GM12878 (cell line): ENCODE results near the gene PPP1R12A. TPM values are rescaled to one million over a fixed set of nuclear protein-coding genes. Genes with fewer than 3 reads are reported as not detected.

Experiments
- EZH2 ChIP-seq: IDR thresholded peaks from 2 replicates; pipeline ENCODE4 v1.6.1; 2012; ENCODE audit warnings: low read depth, mild to moderate bottlenecking, control low read depth, inconsistent platforms, low read length, borderline replicate concordance; ENCODE audit not compliant: control insufficient read depth
- FOXK2 ChIP-seq: fragments of 450-650 bp; IDR thresholded peaks from 2 replicates; pipeline ENCODE4 v1.6.1; 2017; ENCODE audit warnings: mild to moderate bottlenecking, moderate library complexity
- MYC ChIP-seq: IDR thresholded peaks from 2 replicates; pipeline ENCODE4 v1.6.1; 2011; ENCODE audit warnings: mild to moderate bottlenecking, low read length, moderate library complexity, inconsistent platforms; ENCODE audit not compliant: insufficient read depth, insufficient replicate concordance, insufficient read length, severe bottlenecking
- RAD21 ChIP-seq: IDR thresholded peaks from 2 replicates; pipeline ENCODE4 v1.6.1; 2011; ENCODE audit warnings: mild to moderate bottlenecking, low read depth, low read length, moderate library complexity; ENCODE audit not compliant: insufficient read depth
- RAD51 ChIP-seq: fragments of 450-650 bp; IDR thresholded peaks from 2 replicates; pipeline ENCODE4 v1.6.1; 2016; ENCODE audit warnings: moderate library complexity, mild to moderate bottlenecking, inconsistent platforms
- SREBF2 ChIP-seq: IDR thresholded peaks from 2 replicates; pipeline ENCODE4 v1.6.1; 2012; ENCODE audit warnings: mild to moderate bottlenecking, low read length
- ZNF274 ChIP-seq: IDR thresholded peaks from one replicate; pipeline ENCODE4 v1.8.0; 2011; ENCODE audit not compliant: insufficient read length, insufficient read depth
- polyA plus RNA-seq, 11 experiments: library from polyadenylated mRNA; depleted of rRNA in 4 of 11; unstranded in 6 of 11; stranded (reverse) in 5 of 11; fragments of >200 nt; fragmentation: Nextera tagmentation in 4 of 11; fragmentation: Illumina TruSeq in 1 of 11; extraction: Ambion mirVana in 4 of 11; extraction: Trizol in 1 of 11; gene quantifications; 1 replicate in 1 of 11; 2 replicates in 10 of 11; pipeline versions ENCODE4 v1.2.1 to v1.2.3, GENCODE V29; 2011 to 2016; ENCODE audit warnings: inconsistent platforms in 2 of 11, missing spikeins in 2 of 11, low read depth in 1 of 11
- total RNA-seq, 4 experiments: library from RNA; depleted of rRNA in 3 of 4; stranded (reverse); fragments of >200 nt in 3 of 4; fragmentation: Illumina TruSeq in 1 of 4; extraction: Trizol in 1 of 4; gene quantifications; 2 replicates each; pipeline versions ENCODE4 v1.2.1 to v1.2.3, GENCODE V29; 2013 to 2021
- TF ChIP-seq, protein P1 (sequence below): fragments of 450-650 bp; IDR thresholded peaks from 2 replicates; pipeline ENCODE4 v1.6.1; 2017; ENCODE audit warnings: mild to moderate bottlenecking
- TF ChIP-seq, protein P2 (sequence below): IDR thresholded peaks from 2 replicates; pipeline ENCODE4 v1.6.1; 2012; ENCODE audit warnings: improper control_type of control experiment, low read depth, low read length; ENCODE audit not compliant: insufficient replicate concordance

Gene PPP1R12A
- total and polyA plus RNA-seq, 10 of the 15 experiments (the other 5 are each of a cell fraction or from before 2014, with no cell fraction given): 22.8 to 134 (median 51.4) TPM

DNA sequence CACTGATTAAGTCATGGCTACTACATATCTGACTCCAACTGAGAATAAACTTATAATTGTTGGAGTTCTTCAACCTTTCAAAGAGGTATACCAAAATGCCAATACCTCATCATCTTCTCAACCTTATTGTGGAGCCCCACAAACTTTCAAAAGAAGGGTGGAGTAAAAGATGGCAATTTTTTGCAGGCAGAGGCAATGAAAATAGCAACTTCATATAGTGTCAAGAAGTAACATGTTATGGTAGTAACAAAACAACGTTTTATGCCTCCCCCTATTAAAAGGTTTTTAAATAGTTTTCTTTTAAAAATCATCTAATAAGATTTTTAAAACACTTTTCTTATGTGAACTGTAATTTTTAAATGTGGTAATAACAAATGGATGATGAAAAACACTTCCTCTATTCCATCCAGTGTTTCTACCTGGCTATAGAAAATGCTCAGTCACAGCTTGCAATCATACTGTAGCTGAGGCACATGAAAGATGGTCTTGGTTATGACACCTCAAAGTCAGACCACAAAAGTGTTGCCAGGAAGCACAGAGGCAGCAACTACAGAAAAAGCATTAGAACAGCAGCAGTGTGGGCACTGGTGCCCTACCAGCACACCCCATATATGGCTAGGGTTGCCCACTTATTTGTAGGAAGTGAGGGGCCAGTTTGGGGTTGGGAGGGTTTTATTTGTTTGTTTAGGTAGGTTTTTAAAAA is 7.0 kb downstream of the PPP1R12A start (continued):
- TF ChIP-seq EZH2 (no peak), SREBF2 (no peak), RAD21 (no peak), ZNF274 (no peak), FOXK2 (no peak), MYC (no peak), RAD51 (no peak)
- TF ChIP-seq, protein P1, sequence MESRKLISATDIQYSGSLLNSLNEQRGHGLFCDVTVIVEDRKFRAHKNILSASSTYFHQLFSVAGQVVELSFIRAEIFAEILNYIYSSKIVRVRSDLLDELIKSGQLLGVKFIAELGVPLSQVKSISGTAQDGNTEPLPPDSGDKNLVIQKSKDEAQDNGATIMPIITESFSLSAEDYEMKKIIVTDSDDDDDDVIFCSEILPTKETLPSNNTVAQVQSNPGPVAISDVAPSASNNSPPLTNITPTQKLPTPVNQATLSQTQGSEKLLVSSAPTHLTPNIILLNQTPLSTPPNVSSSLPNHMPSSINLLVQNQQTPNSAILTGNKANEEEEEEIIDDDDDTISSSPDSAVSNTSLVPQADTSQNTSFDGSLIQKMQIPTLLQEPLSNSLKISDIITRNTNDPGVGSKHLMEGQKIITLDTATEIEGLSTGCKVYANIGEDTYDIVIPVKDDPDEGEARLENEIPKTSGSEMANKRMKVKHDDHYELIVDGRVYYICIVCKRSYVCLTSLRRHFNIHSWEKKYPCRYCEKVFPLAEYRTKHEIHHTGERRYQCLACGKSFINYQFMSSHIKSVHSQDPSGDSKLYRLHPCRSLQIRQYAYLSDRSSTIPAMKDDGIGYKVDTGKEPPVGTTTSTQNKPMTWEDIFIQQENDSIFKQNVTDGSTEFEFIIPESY: no peak
- TF ChIP-seq, protein P2, sequence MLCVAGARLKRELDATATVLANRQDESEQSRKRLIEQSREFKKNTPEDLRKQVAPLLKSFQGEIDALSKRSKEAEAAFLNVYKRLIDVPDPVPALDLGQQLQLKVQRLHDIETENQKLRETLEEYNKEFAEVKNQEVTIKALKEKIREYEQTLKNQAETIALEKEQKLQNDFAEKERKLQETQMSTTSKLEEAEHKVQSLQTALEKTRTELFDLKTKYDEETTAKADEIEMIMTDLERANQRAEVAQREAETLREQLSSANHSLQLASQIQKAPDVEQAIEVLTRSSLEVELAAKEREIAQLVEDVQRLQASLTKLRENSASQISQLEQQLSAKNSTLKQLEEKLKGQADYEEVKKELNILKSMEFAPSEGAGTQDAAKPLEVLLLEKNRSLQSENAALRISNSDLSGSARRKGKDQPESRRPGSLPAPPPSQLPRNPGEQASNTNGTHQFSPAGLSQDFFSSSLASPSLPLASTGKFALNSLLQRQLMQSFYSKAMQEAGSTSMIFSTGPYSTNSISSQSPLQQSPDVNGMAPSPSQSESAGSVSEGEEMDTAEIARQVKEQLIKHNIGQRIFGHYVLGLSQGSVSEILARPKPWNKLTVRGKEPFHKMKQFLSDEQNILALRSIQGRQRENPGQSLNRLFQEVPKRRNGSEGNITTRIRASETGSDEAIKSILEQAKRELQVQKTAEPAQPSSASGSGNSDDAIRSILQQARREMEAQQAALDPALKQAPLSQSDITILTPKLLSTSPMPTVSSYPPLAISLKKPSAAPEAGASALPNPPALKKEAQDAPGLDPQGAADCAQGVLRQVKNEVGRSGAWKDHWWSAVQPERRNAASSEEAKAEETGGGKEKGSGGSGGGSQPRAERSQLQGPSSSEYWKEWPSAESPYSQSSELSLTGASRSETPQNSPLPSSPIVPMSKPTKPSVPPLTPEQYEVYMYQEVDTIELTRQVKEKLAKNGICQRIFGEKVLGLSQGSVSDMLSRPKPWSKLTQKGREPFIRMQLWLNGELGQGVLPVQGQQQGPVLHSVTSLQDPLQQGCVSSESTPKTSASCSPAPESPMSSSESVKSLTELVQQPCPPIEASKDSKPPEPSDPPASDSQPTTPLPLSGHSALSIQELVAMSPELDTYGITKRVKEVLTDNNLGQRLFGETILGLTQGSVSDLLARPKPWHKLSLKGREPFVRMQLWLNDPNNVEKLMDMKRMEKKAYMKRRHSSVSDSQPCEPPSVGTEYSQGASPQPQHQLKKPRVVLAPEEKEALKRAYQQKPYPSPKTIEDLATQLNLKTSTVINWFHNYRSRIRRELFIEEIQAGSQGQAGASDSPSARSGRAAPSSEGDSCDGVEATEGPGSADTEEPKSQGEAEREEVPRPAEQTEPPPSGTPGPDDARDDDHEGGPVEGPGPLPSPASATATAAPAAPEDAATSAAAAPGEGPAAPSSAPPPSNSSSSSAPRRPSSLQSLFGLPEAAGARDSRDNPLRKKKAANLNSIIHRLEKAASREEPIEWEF: no peak
- TF ChIP-seq, all 136 proteins: peak for 20
